ENCODE data around the gene NEK10. TPM values are rescaled to one million over a fixed set of nuclear protein-coding genes. Genes with fewer than 3 reads are reported as not detected.

The NEK10 gene
- total RNA-seq, 2 experiments from 2014 or later = 0.28 to 1.3 TPM

DNA sequence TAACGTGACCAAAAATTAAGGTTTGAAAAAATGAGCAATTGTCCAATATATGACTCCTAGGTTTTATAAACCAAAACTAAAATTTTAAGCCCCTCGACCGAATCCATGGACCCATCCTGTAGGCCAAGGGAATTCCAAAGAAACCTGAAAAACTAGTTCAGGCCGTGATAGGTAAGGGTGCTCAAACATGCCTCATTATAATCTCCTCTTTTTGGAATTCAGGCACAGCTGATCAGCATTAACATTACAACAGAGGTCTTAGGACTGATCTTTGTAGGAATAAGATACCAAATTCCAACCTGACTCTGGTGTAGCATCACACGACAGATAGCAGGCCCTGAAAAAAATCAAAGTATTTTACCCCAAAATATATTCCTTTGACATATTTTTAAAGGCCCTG, 155.7 kb downstream of the NEK10 start:
- BruUV-seq (replicated peaks) = no TSS peak
- POLR2A ChIA-PET = no interaction called here

DNA sequence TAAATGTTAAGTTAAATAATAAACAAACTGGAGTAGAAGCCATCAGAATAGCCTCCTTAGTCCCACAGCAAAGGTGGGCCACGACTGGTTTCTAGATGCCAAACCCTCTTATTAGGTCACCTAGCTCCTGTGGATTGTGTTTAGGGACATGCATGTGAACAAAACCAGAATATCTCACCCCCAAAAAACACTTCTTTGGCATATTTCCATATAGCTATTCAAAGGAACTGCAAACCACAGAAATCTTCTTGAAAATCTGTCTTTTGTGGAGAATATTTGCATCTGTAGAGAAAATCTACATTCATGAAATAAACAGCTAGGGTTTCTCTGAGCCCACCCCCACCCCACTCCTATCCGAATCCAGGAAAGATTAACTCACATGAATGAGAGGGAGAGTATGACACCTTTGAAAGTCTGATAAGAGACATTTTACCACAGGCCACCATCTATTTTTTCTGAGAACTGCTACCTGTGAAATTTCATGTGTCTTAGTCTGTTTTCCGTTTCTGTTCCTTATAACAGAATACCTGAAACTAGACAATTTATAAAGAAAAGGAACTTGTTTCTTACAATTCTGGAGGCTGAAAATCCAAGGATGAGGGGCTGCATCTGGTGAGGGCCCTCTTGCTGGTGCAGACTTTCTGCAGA, 159.4 kb downstream of the NEK10 start:
- no TSS peak for BruUV-seq (replicated peaks)
- H3K4me1 ChIP-seq (ENCODE audit: insufficient read depth, low read length, poor library complexity, severe bottlenecking) = no peaks in the 10 kb centered on the region
- DNase-seq (ENCODE audit: low spot score) = no peak
- intact Hi-C loops (cut with micrococcal nuclease; ENCODE audit: unreplicated experiment) = no loop called here
- no peak overlapping the region for H2AFZ ChIP-seq (ENCODE audit: low read length)
- TF ChIP-seq EZH2phosphoT487 (IDR thresholded peaks at IDR 0.05; ENCODE audit: borderline replicate concordance, low read depth, low read length) (no peak), CTCF (conservative IDR thresholded peaks at IDR 0.05; ENCODE audit: low read length) (no peak)
- H3K4me2 ChIP-seq (ENCODE audit: low read length) = no peak overlapping the region
- H3K79me2 ChIP-seq (ENCODE audit: insufficient read depth, low read depth, low read length) = no peaks in the 10 kb centered on the region
- ChIA-PET POLR2A (interaction anchor here (1.6 kb wide), 1 partner anchor 17 kb away, joined by 5 read pairs; no protein-coding TSS in a partner anchor), CTCF (ENCODE audit: unreplicated experiment) (no interaction called here)
- H4K20me1 ChIP-seq (ENCODE audit: insufficient read depth, low read length) = no peaks in the 10 kb centered on the region
- no peak overlapping the region for H3K27ac ChIP-seq (ENCODE audit: low read depth, low read length, poor library complexity, severe bottlenecking)
- H3K36me3 ChIP-seq (ENCODE audit: insufficient read depth, low read length) = no peaks in the 10 kb centered on the region
- H3K9me2 ChIP-seq (ENCODE audit: insufficient read depth, low read length) = no peaks in the 10 kb centered on the region
- H3K9me3 ChIP-seq (ENCODE audit: low read length) = no peaks in the 10 kb centered on the region
- H3K4me3 ChIP-seq (ENCODE audit: low read depth, low read length, poor library complexity, severe bottlenecking) = no peak overlapping the region

More for the DNA sequence above, 155.7 kb downstream of the NEK10 start:
- H4K20me1 ChIP-seq (ENCODE audit: insufficient read depth, low read length) = no peaks in the 10 kb centered on the region
- no peaks in the 10 kb centered on the region for H3K9me2 ChIP-seq (ENCODE audit: insufficient read depth, low read length)
- TF ChIP-seq EZH2phosphoT487 (IDR thresholded peaks at IDR 0.05; ENCODE audit: borderline replicate concordance, low read depth, low read length) = no peak
- TF ChIP-seq CTCF (conservative IDR thresholded peaks at IDR 0.05; ENCODE audit: low read length) = no peak
- no peaks in the 10 kb centered on the region for H3K4me1 ChIP-seq (ENCODE audit: insufficient read depth, low read length, poor library complexity, severe bottlenecking)
- CTCF ChIA-PET (ENCODE audit: unreplicated experiment) = no interaction called here
- no peak overlapping the region for H2AFZ ChIP-seq (ENCODE audit: low read length)
- intact Hi-C loops (cut with micrococcal nuclease; ENCODE audit: unreplicated experiment) = no loop called here
- DNase-seq (ENCODE audit: low spot score) = no peak
- no peaks in the 10 kb centered on the region for H3K79me2 ChIP-seq (ENCODE audit: insufficient read depth, low read depth, low read length)
- H3K36me3 ChIP-seq (ENCODE audit: insufficient read depth, low read length) = no peaks in the 10 kb centered on the region
- no peak overlapping the region for H3K27ac ChIP-seq (ENCODE audit: low read depth, low read length, poor library complexity, severe bottlenecking)
- no peak overlapping the region for H3K4me2 ChIP-seq (ENCODE audit: low read length)
- H3K9me3 ChIP-seq (ENCODE audit: low read length) = no peaks in the 10 kb centered on the region
- no peak overlapping the region for H3K4me3 ChIP-seq (ENCODE audit: low read depth, low read length, poor library complexity, severe bottlenecking)

GRCh38 chr3:27208961-27209616, 160.1 kb downstream of the NEK10 start:
- no peaks in the 10 kb centered on the region for H3K9me2 ChIP-seq (ENCODE audit: insufficient read depth, low read length)
- no peaks in the 10 kb centered on the region for H3K4me1 ChIP-seq (ENCODE audit: insufficient read depth, low read length, poor library complexity, severe bottlenecking)
- ChIA-PET CTCF (ENCODE audit: unreplicated experiment) (no interaction called here), POLR2A (interaction anchor here (1.6 kb wide), 1 partner anchor 17 kb away, joined by 5 read pairs; no protein-coding TSS in a partner anchor)
- intact Hi-C loops (cut with micrococcal nuclease; ENCODE audit: unreplicated experiment) = no loop called here
- no peak overlapping the region for H3K4me2 ChIP-seq (ENCODE audit: low read length)
- no TSS peak for BruUV-seq (replicated peaks)
- DNase-seq (ENCODE audit: low spot score) = no peak
- H2AFZ ChIP-seq (ENCODE audit: low read length) = no peak overlapping the region
- no peak for TF ChIP-seq CTCF (conservative IDR thresholded peaks at IDR 0.05; ENCODE audit: low read length)
- TF ChIP-seq EZH2phosphoT487 (IDR thresholded peaks at IDR 0.05; ENCODE audit: borderline replicate concordance, low read depth, low read length) = no peak
- H3K79me2 ChIP-seq (ENCODE audit: insufficient read depth, low read depth, low read length) = no peaks in the 10 kb centered on the region
- no peaks in the 10 kb centered on the region for H3K36me3 ChIP-seq (ENCODE audit: insufficient read depth, low read length)
- no peak overlapping the region for H3K4me3 ChIP-seq (ENCODE audit: low read depth, low read length, poor library complexity, severe bottlenecking)
- no peaks in the 10 kb centered on the region for H4K20me1 ChIP-seq (ENCODE audit: insufficient read depth, low read length)
- H3K9me3 ChIP-seq (ENCODE audit: low read length) = no peaks in the 10 kb centered on the region
- no peak overlapping the region for H3K27ac ChIP-seq (ENCODE audit: low read depth, low read length, poor library complexity, severe bottlenecking)

Data from OCI-LY7 (cell line).